Sigmoid colon (tissue), 4 donors: ENCODE data around the gene TRAM2.

Experiments used
- POLR2A ChIP-seq, 2 donors: fragments of 450-650 bp; IDR thresholded peaks; one replicate each; pipeline ENCODE4 v1.6.1; 2016; ENCODE audit warnings: antibody characterized with exemption in 2 of 2, mild to moderate bottlenecking in 2 of 2, moderate library complexity in 2 of 2
- POLR2AphosphoS5 ChIP-seq, 4 donors: sonication (generic); formaldehyde crosslinking; IDR thresholded peaks; one replicate each; pipeline ENCODE4 v1.6.1; 2017; ENCODE audit warnings: antibody characterized with exemption in 4 of 4
- TF ChIP-seq, protein P1 (sequence below), 4 experiments: fragments of 450-650 bp in 3 of 4; fragments of 200-600 bp in 1 of 4; IDR thresholded peaks; one replicate each; pipeline ENCODE4 v1.5.1; 2016 to 2019; ENCODE audit warnings: antibody characterized with exemption in 4 of 4, mild to moderate bottlenecking in 3 of 4, moderate library complexity in 2 of 4

DNA sequence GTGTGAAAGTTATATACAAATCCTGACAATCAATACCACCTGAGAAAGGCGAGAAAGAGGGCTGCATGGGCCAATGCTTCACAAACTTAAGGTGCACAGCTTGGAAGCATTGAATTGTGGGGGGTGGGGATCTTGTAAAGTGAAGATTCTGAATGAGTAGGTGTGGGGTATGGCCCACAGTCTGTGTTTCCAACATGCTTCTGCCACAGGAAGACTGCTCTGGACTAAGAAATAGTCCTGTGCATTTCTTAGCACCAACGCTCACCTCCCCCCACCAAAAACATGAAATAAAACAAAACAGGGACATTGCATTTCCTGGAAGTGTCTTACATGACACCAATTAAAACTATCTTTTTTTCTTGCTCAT is 21.9 kb upstream of the TRAM2 start:
- TF ChIP-seq, protein P1, sequence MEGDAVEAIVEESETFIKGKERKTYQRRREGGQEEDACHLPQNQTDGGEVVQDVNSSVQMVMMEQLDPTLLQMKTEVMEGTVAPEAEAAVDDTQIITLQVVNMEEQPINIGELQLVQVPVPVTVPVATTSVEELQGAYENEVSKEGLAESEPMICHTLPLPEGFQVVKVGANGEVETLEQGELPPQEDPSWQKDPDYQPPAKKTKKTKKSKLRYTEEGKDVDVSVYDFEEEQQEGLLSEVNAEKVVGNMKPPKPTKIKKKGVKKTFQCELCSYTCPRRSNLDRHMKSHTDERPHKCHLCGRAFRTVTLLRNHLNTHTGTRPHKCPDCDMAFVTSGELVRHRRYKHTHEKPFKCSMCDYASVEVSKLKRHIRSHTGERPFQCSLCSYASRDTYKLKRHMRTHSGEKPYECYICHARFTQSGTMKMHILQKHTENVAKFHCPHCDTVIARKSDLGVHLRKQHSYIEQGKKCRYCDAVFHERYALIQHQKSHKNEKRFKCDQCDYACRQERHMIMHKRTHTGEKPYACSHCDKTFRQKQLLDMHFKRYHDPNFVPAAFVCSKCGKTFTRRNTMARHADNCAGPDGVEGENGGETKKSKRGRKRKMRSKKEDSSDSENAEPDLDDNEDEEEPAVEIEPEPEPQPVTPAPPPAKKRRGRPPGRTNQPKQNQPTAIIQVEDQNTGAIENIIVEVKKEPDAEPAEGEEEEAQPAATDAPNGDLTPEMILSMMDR (IDR thresholded peaks at IDR 0.05), result no peak
- TF ChIP-seq POLR2A (IDR thresholded peaks at IDR 0.05) (no peak), POLR2AphosphoS5 (IDR thresholded peaks at IDR 0.05) (no peak)
